ENCODE results near the gene NLRC5.

GRCh38 chr16:56982695-56983094, 6.7 kb upstream of the NLRC5 start:
- TF ChIP-seq CTCF (IDR thresholded peaks at IDR 0.05; ENCODE audit: borderline replicate concordance, extremely low read depth, low read length, poor library complexity, severe bottlenecking) (no peak), EZH2 (IDR thresholded peaks at IDR 0.05; ENCODE audit: borderline replicate concordance, low read depth, low read length, severe bottlenecking) (no peak)

All from DND-41 (cell line).